PFSK-1 (cell line): Measurements from ENCODE around the gene SATB2.

Source experiments
- FOXP2 ChIP-seq: optimal IDR thresholded peaks from 2 replicates; pipeline ENCODE3; 2011; ENCODE audit warnings: borderline replicate concordance, control low read depth, inconsistent platforms; ENCODE audit not compliant: insufficient read depth; ENCODE audit errors: extremely low read length, extremely low read depth
- POLR2AphosphoS5 ChIP-seq: IDR thresholded peaks from 2 replicates; pipeline ENCODE4 v1.6.1; 2012; ENCODE audit warnings: low read depth, mild to moderate bottlenecking, control low read depth, low read length, moderate library complexity
- REST ChIP-seq, 2 experiments: IDR thresholded peaks; 2 replicates each; pipeline versions ENCODE4 v1.6.1 to v1.8.0; 2011 to 2012; ENCODE audit warnings: low read depth in 2 of 2, low read length in 2 of 2, control low read depth in 1 of 2, inconsistent platforms in 1 of 2, mild to moderate bottlenecking in 1 of 2, moderate library complexity in 1 of 2; ENCODE audit not compliant: insufficient read depth in 1 of 2
- SIN3A ChIP-seq: IDR thresholded peaks from 2 replicates; pipeline ENCODE4 v1.6.1; 2012; ENCODE audit warnings: mild to moderate bottlenecking, low read length, moderate library complexity, borderline replicate concordance; ENCODE audit not compliant: insufficient read depth
- TAF1 ChIP-seq: IDR thresholded peaks from 2 replicates; pipeline ENCODE4 v1.6.1; 2012; ENCODE audit warnings: low read length, control low read depth, borderline replicate concordance; ENCODE audit not compliant: insufficient read depth

The SATB2 gene

GRCh38 chr2:199440118-199440517, 17.6 kb downstream of the SATB2 start:
- no peak for TF ChIP-seq SIN3A
- no peak for TF ChIP-seq POLR2AphosphoS5
- no peak for TF ChIP-seq TAF1
- no peak for TF ChIP-seq FOXP2
- TF ChIP-seq REST (IDR thresholded peaks at IDR 0.05; ENCODE audit: insufficient read depth in 1 of 2, low read depth in 2 of 2, low read length in 2 of 2), result no peak

- no peak for TF ChIP-seq POLR2AphosphoS5
- TF ChIP-seq REST (IDR thresholded peaks at IDR 0.05; ENCODE audit: insufficient read depth in 1 of 2, low read depth in 2 of 2, low read length in 2 of 2), result no peak
Observed at GRCh38 chr2:199439542-199439941, 18.2 kb downstream of the SATB2 start.

GRCh38 chr2:199439066-199439465, 18.7 kb downstream of the SATB2 start:
- no peak for TF ChIP-seq SIN3A
- no peak for TF ChIP-seq POLR2AphosphoS5
- TF ChIP-seq FOXP2, result no peak
- no peak for TF ChIP-seq TAF1
- no peak for TF ChIP-seq REST (IDR thresholded peaks at IDR 0.05; ENCODE audit: insufficient read depth in 1 of 2, low read depth in 2 of 2, low read length in 2 of 2)

GRCh38 chr2:199434555-199434954, 23.2 kb downstream of the SATB2 start:
- TF ChIP-seq FOXP2 (no peak), REST (IDR thresholded peaks at IDR 0.05; ENCODE audit: insufficient read depth in 1 of 2, low read depth in 2 of 2, low read length in 2 of 2) (no peak), TAF1 (no peak), SIN3A (no peak), POLR2AphosphoS5 (no peak)

- TF ChIP-seq REST (IDR thresholded peaks at IDR 0.05; ENCODE audit: insufficient read depth in 1 of 2, low read depth in 2 of 2, low read length in 2 of 2) (no peak), SIN3A (no peak), POLR2AphosphoS5 (no peak)
Observed at GRCh38 chr2:199433204-199433832, 24.4 kb downstream of the SATB2 start.
